ENCODE results near the gene TMEM14C.

The TMEM14C gene

GRCh38 chr6:10771371-10771894 is 48.6 kb downstream of the TMEM14C start:
- no peak for DNase-seq

GRCh38 chr6:10778230-10778629 is 55.4 kb downstream of the TMEM14C start:
- DNase-seq, result no peak

GRCh38 chr6:10779076-10779475 is 56.2 kb downstream of the TMEM14C start:
- DNase-seq, result no peak

Data from islet precursor cell (in vitro differentiated cells).